Endothelial cell of umbilical vein (primary cell): ENCODE results near the gene CTBP1. TPM values are rescaled to one million over a fixed set of nuclear protein-coding genes. Genes with fewer than 3 reads are reported as not detected.

Experiments
- BruUV-seq: library from RNA; stranded (reverse); fragments of 400-500 nt; replicated peaks from 2 replicates; lab custom pipeline; 2021; lab: Mats Ljungman, UMichigan
- CTCF ChIA-PET: fragments of 300-600, 350-600 bp; sonication (Branson Sonifier 250); formaldehyde crosslinking; loops from one replicate; lab custom pipeline; 2021; ENCODE audit warnings: antibody characterized with exemption, inconsistent platforms; lab: Charles Lee
- POLR2A ChIA-PET: fragments of 300-600, 350-600 bp; sonication (Branson Sonifier 250); formaldehyde crosslinking; loops from one replicate; lab custom pipeline; 2021; ENCODE audit warnings: antibody characterized with exemption, inconsistent platforms; lab: Charles Lee
- DNase-seq: peaks from one replicate; pipeline ENCODE4 v3.0.0-alpha.2; 2011; ENCODE audit warnings: low read depth, low spot score
- FAIRE-seq: peaks from 2 replicates; lab custom pipeline; 2011; peaks lifted over from hg19 to GRCh38; lab: Jason Lieb, UNC
- H2AFZ ChIP-seq: 2 replicates; pipeline ENCODE4 v1.6.0; 2012; ENCODE audit warnings: low read depth, low read length, control low read depth, inconsistent platforms
- H3K27ac ChIP-seq: 2 replicates; pipeline ENCODE4 v1.5.1; 2011; ENCODE audit warnings: low read depth, mild to moderate bottlenecking, control low read depth, low read length, moderate library complexity; ENCODE audit not compliant: insufficient read depth
- H3K27me3 ChIP-seq, 2 experiments: 2 replicates each; pipeline versions ENCODE4 v1.6.0 to v1.6.1; 2011; ENCODE audit warnings: low read length in 2 of 2, mixed read lengths in 1 of 2; ENCODE audit not compliant: control insufficient read depth in 2 of 2, insufficient read depth in 2 of 2
- H3K36me3 ChIP-seq, 2 experiments: 2 replicates in 1 of 2; 3 replicates in 1 of 2; pipeline ENCODE4 v1.5.1; 2011; ENCODE audit warnings: low read length in 2 of 2, mild to moderate bottlenecking in 1 of 2, moderate library complexity in 1 of 2; ENCODE audit not compliant: control insufficient read depth in 2 of 2, insufficient read depth in 2 of 2; ENCODE audit errors: extremely low read depth in 1 of 2
- H3K4me1 ChIP-seq: 3 replicates; pipeline ENCODE4 v1.5.1; 2011; ENCODE audit warnings: mild to moderate bottlenecking, low read length; ENCODE audit not compliant: control insufficient read depth, insufficient read depth; ENCODE audit errors: extremely low read depth
- H3K4me2 ChIP-seq: 2 replicates; pipeline ENCODE4 v1.6.1; 2011; ENCODE audit warnings: low read length, control low read depth, mixed read lengths; ENCODE audit not compliant: insufficient read depth
- H3K4me3 ChIP-seq, 3 experiments: fragments of 200-600 bp in 1 of 3; sonication (generic), shearing (Covaris generic) in 1 of 3; replicated peaks in 1 of 3; 2 replicates each; pipeline ENCODE4 v1.5.1; 2011 to 2016; ENCODE audit warnings: control low read depth in 3 of 3, low read length in 3 of 3, mild to moderate bottlenecking in 2 of 3, inconsistent platforms in 1 of 3, low read depth in 1 of 3, moderate library complexity in 1 of 3; ENCODE audit not compliant: insufficient read depth in 1 of 3
- H3K79me2 ChIP-seq: 2 replicates; pipeline ENCODE4 v1.6.0; 2012; ENCODE audit warnings: low read length, inconsistent platforms; ENCODE audit not compliant: control insufficient read depth, insufficient read depth
- H3K9ac ChIP-seq: replicated peaks from 2 replicates; pipeline ENCODE3; 2011; ENCODE audit warnings: low read length, control low read depth; ENCODE audit not compliant: insufficient read depth; ENCODE audit errors: extremely low read depth
- H3K9me1 ChIP-seq: replicated peaks from 3 replicates; pipeline ENCODE4 v1.6.0; 2011; ENCODE audit warnings: mild to moderate bottlenecking, low read length; ENCODE audit not compliant: control insufficient read depth, insufficient read depth; ENCODE audit errors: extremely low read depth
- H3K9me3 ChIP-seq: replicated peaks from 2 replicates; pipeline ENCODE4 v1.5.1; 2012; ENCODE audit warnings: low read length, inconsistent platforms; ENCODE audit not compliant: control insufficient read depth, insufficient read depth
- H4K20me1 ChIP-seq: replicated peaks from 2 replicates; pipeline ENCODE3; 2011; ENCODE audit warnings: mild to moderate bottlenecking, low read length; ENCODE audit not compliant: control insufficient read depth, insufficient read depth; ENCODE audit errors: extremely low read depth
- EZH2 ChIP-seq: IDR thresholded peaks from 2 replicates; pipeline ENCODE4 v1.6.1; 2012; ENCODE audit warnings: borderline replicate concordance, low read depth, mild to moderate bottlenecking, moderate library complexity, low read length, inconsistent platforms; ENCODE audit not compliant: severe bottlenecking
- FOS ChIP-seq: IDR thresholded peaks from 2 replicates; pipeline ENCODE4 v1.6.1; 2011; ENCODE audit warnings: mild to moderate bottlenecking, low read length, moderate library complexity, borderline replicate concordance; ENCODE audit not compliant: insufficient read depth
- GATA2 ChIP-seq: IDR thresholded peaks from 2 replicates; pipeline ENCODE4 v1.7.0; 2011; ENCODE audit warnings: low read depth, mild to moderate bottlenecking, moderate library complexity, mixed read lengths, low read length; ENCODE audit not compliant: insufficient read length, insufficient read depth
- JUN ChIP-seq: IDR thresholded peaks from 2 replicates; pipeline ENCODE4 v1.6.1; 2011; ENCODE audit warnings: borderline replicate concordance, low read depth; ENCODE audit not compliant: insufficient read length, insufficient read depth
- MYC ChIP-seq: IDR thresholded peaks from one replicate; pipeline ENCODE4 v1.6.1; 2011; ENCODE audit warnings: mild to moderate bottlenecking, low read depth, low read length
- POLR2A ChIP-seq: IDR thresholded peaks from 2 replicates; pipeline ENCODE4 v1.6.1; 2012; ENCODE audit warnings: low read depth, mild to moderate bottlenecking, control low read depth, low read length
- POLR2AphosphoS5 ChIP-seq: IDR thresholded peaks from 2 replicates; pipeline ENCODE4 v1.6.1; 2012; ENCODE audit warnings: low read depth, mild to moderate bottlenecking, control low read depth, low read length, moderate library complexity; ENCODE audit not compliant: insufficient read depth
- dilution Hi-C: fragments of 300-500 bp; cut with MboI; formaldehyde crosslinking; loops from one replicate; pipeline ENCODE4 v1.15.0; 2019; ENCODE audit warnings: low sequenced_read_pairs; ENCODE audit not compliant: extremely low pct_ligation_motif_present
- intact Hi-C: fragments of 100-400 bp; cut with micrococcal nuclease; formaldehyde crosslinking; loops from one replicate; pipeline ENCODE4 v1.10.0; 2022
- polyA plus RNA-seq, 4 experiments: library from polyadenylated mRNA; depleted of rRNA in 3 of 4; stranded (reverse) in 3 of 4; unstranded in 1 of 4; fragments of >200 nt; gene quantifications; 2 replicates each; pipeline versions ENCODE4 v1.2.1 to v1.2.3, GENCODE V29; 2011 to 2012; ENCODE audit warnings: missing spikeins in 1 of 4
- total RNA-seq: library from RNA; stranded (reverse); gene quantifications from 2 replicates; pipeline ENCODE4 v1.2.3, GENCODE V29; 2021
- TF ChIP-seq, protein P1 (sequence below), 2 donors: IDR thresholded peaks; 1 replicate in 1 of 2; 2 replicates in 1 of 2; pipeline ENCODE4 v1.5.1; 2011; ENCODE audit warnings: low read length in 2 of 2, mild to moderate bottlenecking in 2 of 2, moderate library complexity in 2 of 2, control low read depth in 1 of 2, inconsistent platforms in 1 of 2, low read depth in 1 of 2; ENCODE audit not compliant: insufficient read depth in 1 of 2; ENCODE audit errors: extremely low read depth in 1 of 2
- TF ChIP-seq, protein P2 (sequence below): IDR thresholded peaks from 2 replicates; pipeline ENCODE4 v1.6.1; 2011; ENCODE audit not compliant: insufficient read depth, insufficient read length

The CTBP1 gene
- total and polyA plus RNA-seq, 2 donors (not counting 3 experiments of a cell fraction or from before 2014, with no cell fraction given), result 165 to 167 TPM

DNA sequence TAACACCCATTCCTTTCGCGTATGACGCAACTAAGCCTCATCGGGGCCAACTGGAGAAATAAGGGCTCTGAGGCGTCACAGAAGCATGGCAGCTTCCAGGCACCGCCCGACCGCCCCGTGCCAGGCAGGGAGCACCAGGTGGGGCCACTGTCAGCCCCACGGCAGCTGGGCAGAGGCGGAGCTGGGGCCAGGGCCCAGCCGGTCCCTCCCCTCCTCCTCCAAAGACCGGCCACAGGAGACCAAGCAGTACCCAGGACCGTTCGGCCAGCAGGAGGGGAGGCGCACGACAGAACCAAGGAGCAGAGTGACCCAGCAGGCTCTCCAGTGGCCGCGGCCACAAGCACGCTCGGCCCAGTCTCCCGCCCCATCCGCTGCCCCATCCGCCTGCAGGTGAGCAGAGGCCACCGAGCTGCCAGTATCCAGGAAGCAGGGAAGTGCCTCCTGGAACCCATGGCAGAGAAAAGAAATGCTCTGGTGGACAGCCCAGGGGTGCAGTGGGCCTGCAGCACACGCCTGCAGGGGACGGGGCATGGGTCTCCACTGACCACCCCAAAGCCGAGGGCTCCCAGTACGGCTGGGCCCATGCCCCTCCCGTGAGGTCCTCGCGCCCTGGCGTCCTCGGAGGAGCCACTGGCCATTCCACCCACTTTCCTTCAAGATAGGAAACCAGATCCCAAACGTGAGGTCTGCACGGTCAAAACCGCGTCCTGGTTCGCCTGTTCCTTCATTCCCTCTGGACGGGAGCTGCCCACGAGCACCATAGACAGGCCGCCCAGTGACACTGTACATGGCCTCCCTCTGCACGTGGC, 9.6 kb downstream of the CTBP1 start:
- DNase-seq (no peak), FAIRE-seq (no peak)
- BruUV-seq, result no TSS peak
- no peak overlapping the region for H3K27ac ChIP-seq
- H3K4me2 ChIP-seq, result no peak overlapping the region
- no peaks in the 10 kb centered on the region for H3K9me1 ChIP-seq
- H3K4me1 ChIP-seq, result peaks cover 5% of the 10 kb centered on the region
- TF ChIP-seq POLR2A (no peak), GATA2 (no peak), FOS (no peak), EZH2 (no peak), POLR2AphosphoS5 (no peak), JUN (no peak), MYC (no peak)
- TF ChIP-seq, protein P1, sequence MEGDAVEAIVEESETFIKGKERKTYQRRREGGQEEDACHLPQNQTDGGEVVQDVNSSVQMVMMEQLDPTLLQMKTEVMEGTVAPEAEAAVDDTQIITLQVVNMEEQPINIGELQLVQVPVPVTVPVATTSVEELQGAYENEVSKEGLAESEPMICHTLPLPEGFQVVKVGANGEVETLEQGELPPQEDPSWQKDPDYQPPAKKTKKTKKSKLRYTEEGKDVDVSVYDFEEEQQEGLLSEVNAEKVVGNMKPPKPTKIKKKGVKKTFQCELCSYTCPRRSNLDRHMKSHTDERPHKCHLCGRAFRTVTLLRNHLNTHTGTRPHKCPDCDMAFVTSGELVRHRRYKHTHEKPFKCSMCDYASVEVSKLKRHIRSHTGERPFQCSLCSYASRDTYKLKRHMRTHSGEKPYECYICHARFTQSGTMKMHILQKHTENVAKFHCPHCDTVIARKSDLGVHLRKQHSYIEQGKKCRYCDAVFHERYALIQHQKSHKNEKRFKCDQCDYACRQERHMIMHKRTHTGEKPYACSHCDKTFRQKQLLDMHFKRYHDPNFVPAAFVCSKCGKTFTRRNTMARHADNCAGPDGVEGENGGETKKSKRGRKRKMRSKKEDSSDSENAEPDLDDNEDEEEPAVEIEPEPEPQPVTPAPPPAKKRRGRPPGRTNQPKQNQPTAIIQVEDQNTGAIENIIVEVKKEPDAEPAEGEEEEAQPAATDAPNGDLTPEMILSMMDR (IDR thresholded peaks at IDR 0.05; ENCODE audit: extremely low read depth in 1 of 2, insufficient read depth in 1 of 2, low read depth in 1 of 2, low read length in 2 of 2), result no peak
- TF ChIP-seq, protein P2, sequence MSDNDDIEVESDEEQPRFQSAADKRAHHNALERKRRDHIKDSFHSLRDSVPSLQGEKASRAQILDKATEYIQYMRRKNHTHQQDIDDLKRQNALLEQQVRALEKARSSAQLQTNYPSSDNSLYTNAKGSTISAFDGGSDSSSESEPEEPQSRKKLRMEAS, result no peak
- no peak overlapping the region for H3K4me3 ChIP-seq
- intact Hi-C loops (loop anchor here (5.0 kb wide), 1 partner anchor 68 kb away; no protein-coding TSS in a partner anchor), dilution Hi-C loops (no loop called here)
- no peaks in the 10 kb centered on the region for H3K9me3 ChIP-seq
- H2AFZ ChIP-seq, result no peak overlapping the region
- peaks cover 3 to 44% of the 10 kb centered on the region in 2 experiments for H3K36me3 ChIP-seq
- no peak overlapping the region for H3K9ac ChIP-seq
- ChIA-PET POLR2A (interaction anchor here (1.0 kb wide), 1 partner anchor 8 kb away, joined by 5 read pairs; no protein-coding TSS in a partner anchor), CTCF (no interaction called here)
- H3K79me2 ChIP-seq, result peaks cover 54% of the 10 kb centered on the region
- H3K27me3 ChIP-seq, result no peaks in the 10 kb centered on the region
- H4K20me1 ChIP-seq, result no peaks in the 10 kb centered on the region
